T-helper 2 cell (primary cell): Measurements from ENCODE around the gene DHRS13.

Experiments
- DNase-seq, 5 experiments: peaks; one replicate each; pipeline versions ENCODE4 v3.0.0 to v3.0.0-alpha.2; 2012 to 2022
- total RNA-seq, 2 donors: gene quantifications; one replicate each; lab custom pipeline; 2026; lab: John Stamatoyannopoulos, UW

Gene DHRS13, protein sequence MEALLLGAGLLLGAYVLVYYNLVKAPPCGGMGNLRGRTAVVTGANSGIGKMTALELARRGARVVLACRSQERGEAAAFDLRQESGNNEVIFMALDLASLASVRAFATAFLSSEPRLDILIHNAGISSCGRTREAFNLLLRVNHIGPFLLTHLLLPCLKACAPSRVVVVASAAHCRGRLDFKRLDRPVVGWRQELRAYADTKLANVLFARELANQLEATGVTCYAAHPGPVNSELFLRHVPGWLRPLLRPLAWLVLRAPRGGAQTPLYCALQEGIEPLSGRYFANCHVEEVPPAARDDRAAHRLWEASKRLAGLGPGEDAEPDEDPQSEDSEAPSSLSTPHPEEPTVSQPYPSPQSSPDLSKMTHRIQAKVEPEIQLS
- total RNA-seq, result 19.5 to 21.2 reads per million in 2 donors

DNA sequence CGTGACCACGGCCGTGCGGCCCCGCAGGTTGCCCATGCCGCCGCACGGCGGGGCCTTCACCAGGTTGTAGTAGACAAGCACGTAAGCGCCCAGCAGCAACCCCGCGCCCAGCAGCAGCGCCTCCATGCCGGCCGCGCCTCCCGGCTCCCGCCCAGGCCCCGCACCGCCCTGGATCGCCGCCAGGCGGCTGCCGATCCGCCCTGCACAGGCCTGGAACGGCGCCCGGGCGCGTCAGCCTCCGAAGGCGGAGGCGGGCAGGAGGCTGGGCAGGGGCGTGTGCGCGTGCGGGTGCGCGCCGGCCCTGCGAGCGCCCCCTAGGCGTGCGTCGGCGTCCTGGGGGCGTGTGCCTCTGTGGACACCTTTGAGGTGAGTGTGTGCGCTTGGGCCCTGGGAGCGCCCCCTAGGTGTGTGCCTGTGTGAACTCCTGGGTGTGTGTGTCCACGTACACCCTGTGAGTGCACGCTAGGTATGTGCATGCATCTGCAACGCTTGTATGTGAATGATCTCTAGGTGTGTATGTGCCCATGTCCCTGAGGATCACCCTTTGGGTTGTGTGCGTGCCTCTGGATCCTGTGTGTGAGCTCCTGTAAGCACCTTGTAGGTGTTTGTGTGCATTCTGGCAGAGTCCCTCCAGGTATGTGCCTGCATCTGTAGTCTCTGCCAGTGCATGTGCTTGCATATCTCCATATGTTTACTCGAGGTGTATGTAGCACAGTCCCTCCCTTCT, at the start of gene DHRS13:
DHRS13 (minus strand) TSS at position 261 of the 727 bp plus-strand sequence; CDS start at position 126, 135 bp downstream.
- DNase-seq, result peak; percentile 86 to 97 (median 93)

DNA sequence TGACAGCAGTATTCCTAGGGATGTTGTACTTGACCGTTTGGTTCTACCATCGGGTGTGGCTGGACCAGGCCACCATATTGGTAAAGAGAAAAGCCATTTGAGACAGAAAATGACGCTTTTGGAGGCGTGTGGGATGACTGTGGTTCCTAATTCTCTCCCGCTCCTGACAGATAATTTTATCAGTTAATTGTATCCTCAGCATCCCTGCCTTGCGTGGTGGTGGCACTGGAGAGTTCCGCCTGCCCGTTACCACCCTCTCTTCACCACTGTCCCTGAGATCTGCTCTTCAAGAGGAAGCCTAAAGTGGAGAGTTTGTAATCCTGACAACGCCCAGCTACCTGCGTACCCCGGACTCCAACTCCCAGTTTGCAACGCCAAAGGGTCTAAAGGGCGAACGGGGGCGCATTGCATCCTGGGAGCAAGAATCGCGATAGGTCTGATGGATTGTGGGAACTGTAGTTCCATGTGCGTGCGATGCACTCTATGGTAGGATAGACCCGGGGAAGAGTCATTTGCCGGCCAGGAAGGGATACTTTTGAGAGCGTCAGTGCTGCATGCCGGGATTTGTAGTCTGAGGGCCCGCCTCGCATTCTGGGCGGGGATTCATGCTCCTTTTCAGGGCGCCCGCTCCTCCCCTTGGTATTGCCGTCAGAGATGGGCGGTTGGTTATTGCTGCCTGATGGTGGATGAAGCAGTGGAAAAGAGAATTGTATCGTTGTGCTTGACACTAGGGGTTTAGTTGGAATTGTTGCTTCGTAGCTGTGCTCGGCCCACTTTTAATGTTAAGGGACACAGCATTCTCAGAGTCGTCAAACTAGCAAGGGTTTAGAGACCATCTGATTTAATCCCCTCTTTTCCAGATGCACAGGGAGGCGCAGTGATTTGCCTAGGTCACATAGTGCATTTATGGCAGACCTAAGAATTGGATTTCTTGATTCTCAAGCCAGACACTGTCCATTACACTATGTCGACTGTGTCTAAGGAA, 49.4 kb upstream of the DHRS13 start:
- peak; percentile 81 to 100 (median 94) for DNase-seq

DNA sequence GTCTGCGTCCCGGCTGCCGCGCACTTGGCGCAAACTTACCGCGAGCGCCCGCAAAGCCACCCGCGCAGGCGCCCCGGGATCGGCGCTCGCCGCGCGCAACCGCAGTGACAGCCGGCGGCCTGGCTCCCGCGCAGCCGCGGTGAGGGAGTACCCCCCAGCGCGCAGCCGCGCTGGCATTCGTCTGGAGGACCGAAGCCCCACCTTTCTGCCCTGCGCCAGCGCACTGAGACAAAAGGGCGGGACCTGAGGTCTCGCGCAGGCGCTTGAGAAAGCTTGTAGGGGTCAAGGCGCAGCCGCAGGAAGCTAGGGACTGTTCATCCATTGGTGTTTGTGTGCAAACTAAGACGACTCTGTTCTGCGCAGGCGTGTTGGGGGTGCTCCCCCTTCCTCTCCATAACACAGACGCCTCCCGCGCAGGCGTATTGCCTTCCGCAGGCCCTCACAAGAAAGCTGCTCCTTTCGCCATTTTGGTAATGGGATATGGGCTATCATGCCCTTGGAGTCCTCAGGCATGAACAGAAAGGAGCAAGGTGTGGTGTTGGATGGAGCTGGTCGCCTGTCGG, 48.6 kb upstream of the DHRS13 start, which contains the start of gene PHF12:
PHF12 (minus strand) TSS at position 91 of the 563 bp plus-strand sequence. CDS start 558 bp downstream, outside the sequence.
- peak; percentile 98 to 100 (median 100) for DNase-seq

DNA sequence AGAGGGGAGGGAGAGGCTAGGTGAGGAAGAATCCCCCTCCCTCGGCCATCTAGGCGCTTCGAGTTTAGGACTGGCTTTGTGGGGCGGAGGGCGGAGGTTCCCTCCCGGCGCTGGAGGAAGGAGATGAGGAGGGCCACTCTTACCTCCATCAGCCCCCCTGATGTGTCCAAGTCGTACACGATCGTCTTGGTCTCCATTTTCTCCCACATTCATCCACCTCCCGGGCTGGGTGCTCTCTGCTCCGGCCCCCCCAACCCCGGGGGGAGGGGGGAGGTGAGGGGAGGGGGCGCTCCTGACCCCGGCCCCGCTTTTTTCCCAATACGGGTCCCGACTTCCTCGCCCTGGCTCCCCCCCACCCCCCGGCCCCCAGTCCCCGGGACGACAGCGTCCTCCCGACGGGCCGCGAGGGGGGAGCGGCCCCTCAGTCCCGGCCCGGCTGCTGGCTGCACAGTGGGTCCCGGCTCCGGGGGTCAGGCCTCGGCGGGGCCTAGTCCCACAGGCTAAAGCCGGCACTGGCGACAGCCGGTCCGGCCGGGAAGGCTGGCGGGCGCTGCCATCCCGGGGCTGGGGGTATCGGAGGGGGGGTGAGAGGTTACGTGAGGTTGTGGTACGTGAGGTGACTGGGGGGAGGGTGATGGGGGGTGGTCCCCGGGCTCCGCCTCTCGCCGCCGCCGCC, 48.0 kb upstream of the DHRS13 start:
- no peak for DNase-seq

DNA sequence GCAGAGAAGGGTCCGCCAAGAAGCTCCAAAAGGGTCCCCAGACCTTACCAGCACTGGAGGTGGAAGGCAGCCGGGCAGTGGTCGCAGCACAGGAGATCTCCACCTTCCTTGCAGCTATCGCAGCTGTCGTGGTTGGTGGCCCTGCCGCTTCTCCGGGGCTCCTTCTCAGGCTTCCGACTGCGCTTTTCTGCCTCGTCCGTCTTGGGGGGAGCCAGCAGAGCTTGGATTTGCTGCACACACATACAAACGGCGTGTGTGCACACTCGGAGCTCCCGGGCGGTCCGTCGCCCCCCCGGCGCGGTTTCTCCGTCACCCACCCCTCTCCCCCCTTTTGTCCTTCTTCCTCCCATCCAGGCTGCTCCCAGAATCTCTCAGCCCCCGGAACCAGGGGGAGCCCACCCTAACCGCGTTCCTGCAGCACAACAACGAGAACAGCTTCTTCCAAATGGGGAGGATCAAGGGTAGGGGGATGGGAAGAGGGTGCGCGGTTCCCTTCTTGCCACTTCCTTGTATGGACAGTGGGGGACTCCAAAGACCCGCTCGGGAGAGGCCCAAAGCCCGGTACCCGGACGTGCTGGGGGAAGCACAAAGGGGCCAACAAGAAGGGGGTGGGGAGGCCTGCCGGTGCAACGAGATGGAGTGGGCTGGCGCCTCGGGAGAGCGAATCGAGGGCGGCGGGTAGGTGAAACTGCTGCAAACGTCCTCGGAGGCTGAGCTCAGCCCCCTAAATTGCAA, 47.3 kb upstream of the DHRS13 start:
- DNase-seq, result peak; percentile 28 to 71 (median 41)

DNA sequence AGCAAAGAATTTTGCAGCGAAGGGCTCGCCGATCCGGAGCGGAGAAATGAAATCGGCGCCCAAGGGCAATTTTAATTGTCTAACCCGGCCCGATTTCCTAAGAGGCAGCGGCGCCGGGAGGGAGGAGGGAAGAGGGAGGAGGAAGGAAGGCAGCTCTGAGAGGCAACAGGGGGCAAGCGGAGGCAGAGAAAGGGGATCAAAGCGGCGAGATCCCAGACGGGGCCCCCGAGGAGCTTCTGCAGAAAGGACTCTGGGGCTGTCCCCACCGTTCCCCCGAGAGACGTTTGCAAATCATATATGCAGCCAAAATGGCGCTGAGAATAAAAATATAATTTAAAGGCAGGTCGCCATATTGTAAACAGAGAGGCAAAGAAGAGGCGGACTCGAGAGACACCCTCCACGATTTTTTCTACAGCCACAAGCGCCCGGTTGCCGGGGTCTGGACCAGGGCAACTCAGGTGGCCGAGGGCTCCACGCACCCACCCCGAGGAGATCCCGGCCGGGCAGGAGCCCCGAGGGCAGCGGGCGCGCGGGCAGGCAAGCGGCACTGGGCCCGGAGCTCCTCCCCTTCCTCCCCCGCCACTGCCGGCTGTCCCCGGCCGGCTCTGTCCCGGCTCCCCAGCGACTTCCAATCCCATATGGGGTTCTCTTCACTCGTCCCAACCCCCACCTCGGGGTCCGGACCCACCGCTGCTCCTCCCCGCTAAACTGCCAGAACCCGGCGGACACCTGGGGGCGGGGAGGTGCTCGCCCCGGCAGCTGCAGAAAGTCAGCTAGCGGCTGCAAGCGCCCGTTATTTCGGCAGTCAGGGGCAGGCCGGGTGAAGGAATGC, 46.5 kb upstream of the DHRS13 start:
- peak; percentile 18 to 54 (median 45) for DNase-seq

DNA sequence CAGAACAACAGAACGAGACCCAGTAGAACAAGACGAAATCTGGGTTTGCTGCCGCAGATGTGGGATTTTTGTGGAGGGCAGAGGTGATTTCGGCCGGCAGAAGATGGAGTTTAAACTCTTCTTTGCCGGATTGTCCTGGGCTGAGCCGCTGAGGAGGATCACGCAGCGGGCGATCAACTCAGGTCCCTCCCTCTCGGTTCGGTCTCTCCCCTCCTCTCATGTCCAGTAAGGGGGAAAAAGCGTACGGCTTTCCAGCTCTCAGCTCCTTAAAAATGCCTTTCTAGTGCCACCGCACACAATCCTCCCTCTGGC, 46.0 kb upstream of the DHRS13 start:
- peak in 1 of 5 experiments; percentile 17 for DNase-seq

DNA sequence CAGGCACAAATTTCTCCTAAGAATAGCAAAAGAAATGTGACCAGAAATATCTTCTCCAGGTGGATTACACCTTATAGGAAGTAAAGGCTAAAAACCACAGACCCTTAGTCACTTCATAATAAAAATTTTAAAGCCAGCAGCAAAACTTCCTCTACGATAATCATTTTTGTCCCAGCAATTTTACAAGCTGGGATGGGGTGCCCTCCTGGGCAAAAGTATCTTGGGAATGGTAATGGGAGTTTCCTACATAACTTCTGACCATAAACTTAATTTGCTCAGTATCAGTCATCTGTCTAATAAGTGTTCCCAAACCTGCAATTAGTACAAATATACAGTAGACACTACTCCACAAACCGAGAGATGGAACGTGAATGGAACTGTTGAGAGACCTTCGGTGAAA, 45.5 kb upstream of the DHRS13 start:
- DNase-seq, result no peak

DNA sequence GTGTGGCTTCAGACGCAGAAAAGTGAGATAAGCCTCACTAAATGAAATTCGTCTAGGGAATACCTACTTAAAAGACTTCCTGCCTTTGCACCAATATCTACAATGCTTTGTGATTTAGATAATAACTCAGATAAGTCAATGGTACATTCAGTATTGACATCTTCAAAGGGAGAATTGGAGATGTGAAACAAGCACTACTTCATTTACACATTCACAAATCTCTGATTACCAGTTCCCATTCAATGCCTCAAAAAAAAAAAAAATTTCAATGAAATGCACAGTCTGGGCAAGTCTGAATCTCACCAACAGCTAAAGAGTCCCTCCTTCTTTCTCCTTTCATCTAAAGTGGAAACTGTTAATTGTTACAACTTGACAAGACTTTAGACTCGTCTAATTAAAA, 44.8 kb upstream of the DHRS13 start:
- DNase-seq, result peak in 1 of 5 experiments; percentile 29

DNA sequence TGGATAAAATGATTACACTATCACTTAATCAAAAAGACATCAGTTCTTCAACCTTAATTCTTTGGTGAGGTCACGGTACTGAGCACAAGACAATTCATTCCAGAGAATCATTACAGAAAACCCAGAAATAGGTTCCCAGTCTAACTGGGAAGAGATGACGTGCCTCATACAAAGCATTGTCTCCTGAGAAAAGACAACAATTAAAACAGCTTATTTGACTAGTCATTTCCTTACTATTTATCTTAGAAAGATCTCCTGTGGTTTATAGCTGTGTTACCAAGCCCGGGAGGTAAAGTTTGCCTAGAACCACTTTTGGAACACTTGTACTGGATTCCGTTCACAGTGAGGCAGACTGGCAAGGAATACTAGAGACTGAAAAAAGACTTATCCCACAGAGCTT, 43.4 kb upstream of the DHRS13 start:
- DNase-seq, result peak in 1 of 5 experiments; percentile 77

DNA sequence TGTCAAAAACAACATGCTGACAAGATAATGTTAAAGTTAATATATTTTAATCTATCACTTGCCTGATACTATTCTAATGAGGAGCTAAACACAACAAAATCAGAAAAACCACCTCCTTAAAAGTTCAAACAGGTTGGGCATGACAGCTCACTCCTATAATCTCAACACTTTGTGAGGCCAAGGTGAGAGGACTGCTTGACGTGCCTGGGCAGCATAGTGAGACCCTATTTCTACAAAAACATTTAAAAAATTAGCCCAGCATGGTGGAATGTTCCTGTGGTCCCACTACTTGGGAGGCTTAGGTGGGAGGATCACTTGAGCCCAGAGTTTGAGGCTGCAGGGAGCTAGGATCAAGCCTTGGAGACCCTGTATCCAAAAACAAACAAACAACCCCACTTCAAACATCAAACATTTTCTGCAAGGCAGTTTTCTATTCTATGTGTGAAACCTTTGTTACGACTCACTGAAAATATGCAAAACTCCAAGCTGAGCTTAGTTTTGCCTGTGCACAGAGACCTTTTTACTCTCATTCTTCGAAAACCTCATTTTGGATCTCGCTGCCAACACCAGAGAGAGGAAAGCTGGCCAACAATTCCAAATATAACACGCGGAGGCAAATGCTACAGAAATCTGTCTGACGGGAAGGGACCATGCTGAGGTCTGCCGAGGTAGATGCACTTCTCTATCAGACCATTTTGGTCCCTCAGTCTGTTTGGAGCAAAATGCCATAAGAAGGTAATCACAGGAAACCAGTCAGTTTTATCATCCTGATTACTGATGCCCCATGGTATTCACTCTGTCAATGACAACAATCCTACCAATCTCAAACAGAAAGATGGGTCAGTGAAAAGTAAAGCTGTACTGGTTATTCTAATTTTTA, 42.2 kb upstream of the DHRS13 start:
- no peak for DNase-seq

DNA sequence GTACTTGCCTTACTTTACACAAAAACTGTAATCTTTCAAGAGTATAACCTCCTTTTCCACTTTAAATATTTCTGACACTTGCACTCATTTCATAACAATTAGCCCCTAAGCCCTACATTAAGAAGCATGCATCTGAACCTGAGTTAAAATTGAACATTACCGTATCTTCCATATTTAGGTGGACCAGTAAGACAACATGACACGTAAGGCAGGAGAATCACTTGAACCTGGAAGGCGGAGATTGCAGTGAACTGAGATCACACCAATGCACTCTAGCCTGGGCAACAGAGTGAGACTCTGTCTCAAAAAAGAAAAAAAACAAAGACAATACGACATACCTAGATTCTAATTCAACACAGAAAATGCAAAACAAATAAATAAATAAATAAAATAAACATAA, 41.5 kb upstream of the DHRS13 start:
- DNase-seq, result no peak

DNA sequence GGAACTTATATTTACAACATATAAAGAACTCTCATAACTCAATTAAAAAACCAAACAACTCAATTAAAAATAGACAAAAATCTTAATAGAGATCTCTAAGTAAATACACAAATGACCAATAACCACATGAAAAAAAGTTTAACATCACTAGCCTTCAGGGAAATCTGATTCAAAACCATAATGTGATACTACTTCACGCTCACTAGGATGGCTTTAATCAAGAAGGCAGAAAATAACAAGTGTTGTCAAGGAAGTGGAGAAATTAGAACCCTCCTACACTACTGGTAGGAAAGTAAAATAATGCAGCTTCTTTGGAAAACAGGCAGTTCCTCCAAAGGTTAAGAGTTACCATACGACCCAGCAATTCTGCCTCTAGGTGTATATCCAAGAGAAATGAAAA, 40.0 kb upstream of the DHRS13 start:
- no peak for DNase-seq

DNA sequence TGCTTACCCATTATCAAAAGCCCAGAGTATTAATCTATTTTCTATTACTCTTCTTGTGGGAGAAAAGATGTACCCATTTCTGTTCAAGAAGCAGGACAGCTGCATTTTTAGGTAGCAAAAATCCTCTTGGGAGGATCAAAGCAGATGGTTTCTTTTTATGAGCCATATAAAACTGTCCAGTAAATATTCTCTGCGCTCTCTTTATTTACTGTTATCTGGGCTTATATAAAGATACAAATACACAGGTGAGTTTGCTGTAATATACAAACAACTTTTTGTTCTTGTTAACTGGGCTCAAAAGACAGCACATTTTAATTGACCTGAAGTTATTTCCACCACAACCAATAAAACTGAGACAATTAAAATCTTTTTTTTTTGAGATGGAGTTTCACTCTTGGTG, 38.4 kb upstream of the DHRS13 start:
- no peak for DNase-seq

DNA sequence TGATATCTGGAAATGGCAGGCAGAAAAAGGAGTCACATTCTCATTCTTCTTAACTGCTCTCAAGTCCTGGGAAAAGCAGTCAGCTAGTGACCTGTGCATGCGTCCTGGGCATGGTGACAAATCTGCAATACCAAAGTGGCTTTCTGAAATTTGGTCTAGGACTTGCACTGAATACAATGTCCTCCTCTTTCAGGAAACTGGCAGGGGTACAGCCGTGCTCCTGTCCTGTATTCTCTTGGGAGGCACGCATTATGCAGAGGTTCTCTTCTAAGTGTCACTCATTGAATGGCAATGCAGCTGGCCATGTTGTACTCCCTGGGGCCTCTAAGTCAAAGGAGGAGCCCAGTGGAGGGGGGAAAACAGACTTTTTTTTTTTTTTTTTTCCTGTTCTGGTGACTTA, 37.8 kb upstream of the DHRS13 start:
- DNase-seq, result no peak

DNA sequence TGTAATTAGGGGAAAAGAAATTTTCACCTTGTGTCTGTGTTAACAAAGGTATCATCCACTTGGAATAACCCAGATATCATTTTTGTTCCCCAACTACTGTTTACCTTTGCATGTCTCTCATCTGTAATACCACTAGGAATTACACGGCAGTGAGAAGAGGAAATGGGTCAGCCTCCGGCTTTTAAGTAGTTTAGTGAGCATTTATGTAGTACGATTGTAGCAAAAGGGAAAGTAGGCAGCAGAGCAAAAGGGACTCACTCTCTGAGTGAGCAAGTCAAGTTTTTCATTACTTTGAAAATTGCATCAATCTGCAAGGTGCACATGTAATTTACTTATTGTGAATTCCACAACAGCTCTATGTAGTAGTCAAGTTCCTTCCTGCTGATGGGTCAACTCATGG, 37.3 kb upstream of the DHRS13 start:
- no peak for DNase-seq

DNA sequence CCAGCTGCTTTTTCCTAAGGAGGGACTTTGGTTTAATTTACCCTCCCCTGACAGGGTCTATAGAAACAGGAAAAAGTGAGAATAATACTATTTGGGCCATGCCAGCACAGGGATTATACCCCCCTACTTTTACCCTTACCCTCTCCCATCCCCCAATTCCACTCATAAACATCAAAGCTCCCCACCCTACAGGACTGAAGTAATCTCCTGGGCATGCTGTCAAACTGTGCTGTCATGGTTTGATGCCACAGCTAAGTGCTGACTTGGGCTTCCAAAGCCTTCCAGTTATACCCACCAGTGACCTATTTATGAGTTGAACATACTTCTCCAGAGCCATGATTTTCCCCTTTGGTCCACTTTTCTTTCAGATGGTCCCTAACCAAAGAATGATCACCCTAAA, 35.7 kb upstream of the DHRS13 start:
- DNase-seq, result no peak

DNA sequence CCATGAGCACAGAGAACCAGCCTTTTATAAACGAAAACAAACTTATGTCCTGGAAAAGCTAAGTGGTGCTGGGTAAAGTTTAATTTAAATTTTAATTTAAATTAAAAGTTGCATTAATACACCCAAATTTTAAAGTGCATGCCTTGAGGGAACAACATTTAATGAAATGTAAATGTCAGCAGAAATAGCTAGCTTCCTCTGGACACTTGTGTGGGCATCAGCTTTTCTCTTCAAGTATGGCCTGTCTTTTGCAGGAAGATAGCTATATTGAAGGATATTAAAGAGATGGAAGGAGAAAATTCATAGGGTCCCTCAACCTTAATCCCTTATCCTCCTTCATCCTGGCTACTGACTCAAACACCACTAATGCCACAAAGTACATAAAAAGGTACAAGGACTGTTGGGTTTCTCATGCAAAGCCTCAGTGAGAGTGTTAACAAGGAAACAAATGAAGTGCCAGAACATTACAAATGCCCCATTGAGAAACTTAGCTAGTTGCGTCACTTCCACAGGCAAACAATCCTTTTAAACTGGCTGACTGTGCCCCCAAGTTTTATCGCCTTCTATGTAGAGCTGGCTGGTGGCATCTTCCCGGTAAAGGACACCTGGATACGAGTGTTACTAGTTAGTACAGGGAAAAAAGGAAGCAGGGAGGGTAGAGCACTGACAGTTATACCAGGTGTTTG, 34.3 kb upstream of the DHRS13 start:
- no peak for DNase-seq
